ENCODE measurements around the gene DOCK3.

GRCh38 chr3:50645378-50645777, 29.3 kb upstream of the DOCK3 start:
- TF ChIP-seq POLR2AphosphoS5 (IDR thresholded peaks at IDR 0.05) (no peak), CTCF (IDR thresholded peaks at IDR 0.05; ENCODE audit: poor library complexity, severe bottlenecking) (no peak), EP300 (conservative IDR thresholded peaks at IDR 0.05; ENCODE audit: poor library complexity, severe bottlenecking) (no peak), EZH2 (IDR thresholded peaks at IDR 0.05; ENCODE audit: borderline replicate concordance, insufficient read depth, low read length, poor library complexity, severe bottlenecking) (no peak), MXI1 (conservative IDR thresholded peaks at IDR 0.05; ENCODE audit: poor library complexity, severe bottlenecking) (no peak), SMC3 (conservative IDR thresholded peaks at IDR 0.05; ENCODE audit: poor library complexity) (no peak), TAF1 (IDR thresholded peaks at IDR 0.05; ENCODE audit: low read depth) (no peak), REST (IDR thresholded peaks at IDR 0.05; ENCODE audit: borderline replicate concordance) (no peak)

All from neural cell (in vitro differentiated cells).